K562 (cell line): ENCODE data around the gene IL17REL. TPM values are rescaled to one million over a fixed set of nuclear protein-coding genes. Genes with fewer than 3 reads are reported as not detected.

Experiments used
- ATAC-seq: fragments of 200-7000 bp; cut with Tn5 transposase; 3 replicates; pipeline ENCODE4 v1.9.1; 2020; ENCODE audit warnings: moderate library complexity
- BruUV-seq: library from RNA; stranded (reverse); fragments of 400-500 nt; replicated peaks from 2 replicates; lab custom pipeline; 2021; lab: Mats Ljungman, UMichigan
- CTCF ChIA-PET: fragments of 300-600 bp; formaldehyde crosslinking; extraction: SDS; loops from one replicate; lab custom pipeline; 2021; ENCODE audit warnings: low intra/inter-chr PET ratio; lab: Yijun Ruan, JAX
- POLR2A ChIA-PET: fragments of 300-600, 350-650 bp; sonication (Branson Sonifier 250); formaldehyde crosslinking; extraction: SDS; loops from one replicate; lab custom pipeline; 2021; ENCODE audit warnings: antibody characterized with exemption, inconsistent platforms; lab: Yijun Ruan, JAX
- DNase-seq, 4 experiments: peaks; one replicate each; pipeline versions ENCODE4 v3.0.0 to v3.0.0-alpha.2; 2011 to 2018; ENCODE audit warnings: low spot score in 3 of 4, mixed read lengths in 3 of 4; ENCODE audit errors: extremely low read depth in 1 of 4
- FAIRE-seq: peaks from 2 replicates; lab custom pipeline; 2011; peaks lifted over from hg19 to GRCh38; lab: Jason Lieb, UNC
- H2AFZ ChIP-seq: 2 replicates; pipeline ENCODE4 v1.6.0; 2011; ENCODE audit warnings: low read depth, low read length, control low read depth, inconsistent platforms
- H3K27ac ChIP-seq: fragments of 200-600 bp; 3 replicates; pipeline ENCODE4 v1.8.0; 2011; ENCODE audit warnings: low read depth, mild to moderate bottlenecking, control low read depth, inconsistent platforms, low read length, moderate library complexity, mixed read lengths; ENCODE audit errors: extremely low read depth
- H3K27me3 ChIP-seq, 2 experiments: fragments of 300-600 bp in 1 of 2; 2 replicates in 1 of 2; 3 replicates in 1 of 2; pipeline versions ENCODE4 v1.6.0 to v1.8.0; 2011; ENCODE audit warnings: inconsistent platforms in 2 of 2, low read length in 2 of 2, mild to moderate bottlenecking in 1 of 2, mixed read lengths in 1 of 2, moderate library complexity in 1 of 2; ENCODE audit not compliant: control insufficient read depth in 2 of 2, insufficient read depth in 2 of 2
- H3K36me3 ChIP-seq: fragments of 300-600 bp; 3 replicates; pipeline ENCODE4 v1.8.0; 2011; ENCODE audit warnings: mild to moderate bottlenecking, low read length, inconsistent platforms; ENCODE audit not compliant: control insufficient read depth, insufficient read depth
- H3K4me1 ChIP-seq, 2 experiments: fragments of 200-600 bp in 1 of 2; replicated peaks in 1 of 2; 2 replicates in 1 of 2; 3 replicates in 1 of 2; pipeline versions ENCODE4 v1.5.1 to v1.8.0; 2011; ENCODE audit warnings: inconsistent platforms in 2 of 2, low read length in 2 of 2, mild to moderate bottlenecking in 1 of 2, mixed read lengths in 1 of 2, moderate library complexity in 1 of 2; ENCODE audit not compliant: control insufficient read depth in 2 of 2, insufficient read depth in 2 of 2
- H3K4me2 ChIP-seq: 2 replicates; pipeline ENCODE4 v1.6.1; 2011; ENCODE audit warnings: low read length, control low read depth, inconsistent platforms, mixed read lengths; ENCODE audit not compliant: insufficient read depth
- H3K4me3 ChIP-seq: fragments of 200-600 bp; sonication (generic), shearing (Covaris generic); 2 replicates; pipeline ENCODE4 v1.5.1; 2016; ENCODE audit warnings: control low read depth, inconsistent platforms
- H3K79me2 ChIP-seq: fragments of 200-600 bp; 3 replicates; pipeline ENCODE4 v1.8.0; 2011; ENCODE audit warnings: low read length, inconsistent platforms; ENCODE audit not compliant: control insufficient read depth, insufficient read depth
- H3K9ac ChIP-seq, 2 experiments: 2 replicates each; pipeline versions ENCODE4 v1.6.0 to v1.6.1; 2011; ENCODE audit warnings: low read depth in 2 of 2, low read length in 2 of 2, control low read depth in 1 of 2, inconsistent platforms in 1 of 2, mild to moderate bottlenecking in 1 of 2, mixed read lengths in 1 of 2; ENCODE audit not compliant: insufficient read depth in 1 of 2
- H3K9me1 ChIP-seq: one replicate; pipeline ENCODE4 v1.6.0; 2011; ENCODE audit warnings: inconsistent platforms, mild to moderate bottlenecking, low read length, moderate library complexity; ENCODE audit not compliant: control insufficient read depth, insufficient read depth
- H3K9me3 ChIP-seq: replicated peaks from 2 replicates; pipeline ENCODE4 v1.5.1; 2011; ENCODE audit warnings: low read depth, low read length, inconsistent platforms; ENCODE audit not compliant: control insufficient read depth, insufficient read depth
- H4K20me1 ChIP-seq: replicated peaks from 2 replicates; pipeline ENCODE4 v1.6.1; 2011; ENCODE audit warnings: low read length, inconsistent platforms, mixed read lengths; ENCODE audit not compliant: control insufficient read depth, insufficient read depth
- AFF1 ChIP-seq, 2 experiments: fragments of 450-650 bp; IDR thresholded peaks; 2 replicates each; pipeline ENCODE4 v1.6.1; 2018; ENCODE audit warnings: mild to moderate bottlenecking in 2 of 2, low read depth in 1 of 2; ENCODE audit not compliant: partially characterized antibody in 2 of 2
- ARID3A ChIP-seq: IDR thresholded peaks from 2 replicates; pipeline ENCODE4 v1.6.1; 2012; ENCODE audit warnings: low read depth, low read length, improper control_type of control experiment, borderline replicate concordance
- CBX1 ChIP-seq: sonication (generic); IDR thresholded peaks from 2 replicates; pipeline ENCODE4 v1.6.1; 2016; ENCODE audit warnings: antibody characterized with exemption, low read depth, mild to moderate bottlenecking
- FOXM1 ChIP-seq, 2 experiments: fragments of 450-650 bp in 1 of 2; sonication (generic) in 1 of 2; formaldehyde crosslinking in 1 of 2; IDR thresholded peaks; 2 replicates each; pipeline versions ENCODE4 v1.6.1 to v1.9.0; 2017 to 2022; ENCODE audit warnings: low read depth in 2 of 2, mild to moderate bottlenecking in 2 of 2, missing genetic modification reagents in 1 of 2, moderate library complexity in 1 of 2
- HDAC3 ChIP-seq: fragments of 450-650 bp; IDR thresholded peaks from 2 replicates; pipeline ENCODE4 v1.6.1; 2018; ENCODE audit warnings: borderline replicate concordance, mild to moderate bottlenecking, moderate library complexity; ENCODE audit not compliant: partially characterized antibody
- HDAC8 ChIP-seq: fragments of 450-650 bp; IDR thresholded peaks from 2 replicates; pipeline ENCODE4 v1.6.1; 2016; ENCODE audit warnings: mild to moderate bottlenecking, missing genetic modification characterization, moderate library complexity, missing compliant biosample characterization
- HNRNPUL1 ChIP-seq: fragments of 200-400 bp; formaldehyde crosslinking; IDR thresholded peaks from 2 replicates; pipeline ENCODE4 v1.6.1; 2017; ENCODE audit warnings: low read length
- MTF1 ChIP-seq: fragments of 250-450 bp; sonication (Bioruptor Pico); IDR thresholded peaks from 2 replicates; pipeline ENCODE4 v1.9.0; 2021; ENCODE audit warnings: moderate library complexity, mild to moderate bottlenecking, inconsistent platforms, borderline replicate concordance
- NFIX ChIP-seq: fragments of 250-450 bp; sonication (Bioruptor Pico); IDR thresholded peaks from 2 replicates; pipeline ENCODE4 v1.4.0; 2020; ENCODE audit warnings: low read depth, mild to moderate bottlenecking, moderate library complexity
- RBFOX2 ChIP-seq: fragments of 200-400 bp; formaldehyde crosslinking; IDR thresholded peaks from 2 replicates; pipeline ENCODE4 v1.6.1; 2017; ENCODE audit warnings: low read depth, mild to moderate bottlenecking, low read length, moderate library complexity
- SUPT5H ChIP-seq: fragments of 450-650 bp; IDR thresholded peaks from 2 replicates; pipeline ENCODE4 v1.6.1; 2016
- TBL1XR1 ChIP-seq, 2 experiments: IDR thresholded peaks; 2 replicates each; pipeline ENCODE4 v1.6.1; 2012; ENCODE audit warnings: improper control_type of control experiment in 2 of 2, low read length in 2 of 2, mild to moderate bottlenecking in 1 of 2
- ZNF184 ChIP-seq: sonication (generic); formaldehyde crosslinking; IDR thresholded peaks from 2 replicates; pipeline ENCODE4 v1.5.0; 2020; ENCODE audit warnings: missing genetic modification reagents
- ZNF311 ChIP-seq: fragments of 250-450 bp; sonication (Bioruptor Pico); IDR thresholded peaks from 2 replicates; pipeline ENCODE4 v1.4.0; 2020; ENCODE audit warnings: mild to moderate bottlenecking, moderate library complexity
- ZNF444 ChIP-seq: fragments of 250-450 bp; sonication (Bioruptor Pico); IDR thresholded peaks from 2 replicates; pipeline ENCODE4 v1.4.0; 2020; ENCODE audit warnings: mild to moderate bottlenecking, moderate library complexity
- WGBS: fragments of 100-300 bp; shearing (Covaris generic); methylation state at CpG from one replicate; pipeline ENCODE4 v1.1.6; 2016; ENCODE audit warnings: low coverage, mixed read lengths; ENCODE audit not compliant: insufficient coverage; ENCODE audit errors: missing lambda C conversion rate; 5-methylcytosine and 5-hydroxymethylcytosine counted together
- in situ Hi-C: fragments of 300-500 bp; cut with MboI; formaldehyde crosslinking; loops from 4 replicates; pipeline ENCODE4 v1.15.0; 2018; ENCODE audit warnings: inconsistent platforms, mixed read lengths
- intact Hi-C: fragments of 100-400 bp; cut with micrococcal nuclease; formaldehyde crosslinking; loops from 2 replicates; pipeline ENCODE4 v1.14.2; 2022
- polyA plus RNA-seq, 8 experiments: library from polyadenylated mRNA; depleted of rRNA in 4 of 8; stranded (reverse) in 5 of 8; unstranded in 3 of 8; fragments of >200 nt; fragmentation: Nextera tagmentation in 2 of 8; fragmentation: Illumina TruSeq in 1 of 8; extraction: Ambion mirVana in 2 of 8; extraction: Trizol in 1 of 8; gene quantifications; 2 replicates each; pipeline versions ENCODE4 v1.2.1 to v1.2.3, GENCODE V29; 2011 to 2014; ENCODE audit warnings: inconsistent platforms in 1 of 8, missing spikeins in 1 of 8
- total RNA-seq, 7 experiments: library from RNA; depleted of rRNA in 6 of 7; stranded (reverse); fragments of >200 nt in 6 of 7; fragmentation: Illumina TruSeq in 2 of 7; extraction: Trizol in 2 of 7; gene quantifications; 2 replicates each; pipeline versions ENCODE4 v1.2.1 to v1.2.3, GENCODE V29; 2011 to 2021; ENCODE audit warnings: low replicate concordance in 1 of 7

IL17REL gene
- total and polyA plus RNA-seq, 9 of the 15 experiments (the other 6 are each of a cell fraction or from before 2014, with no cell fraction given): 0.05 to 0.42 (median 0.11) TPM; not detected in 4

GRCh38 chr22:49964136-49965090 is 48.2 kb downstream of the IL17REL start:
- Histone ChIP-seq H3K4me2 (no peak overlapping the region), H3K9me3 (no peaks in the 10 kb centered on the region), H3K27ac (no peak overlapping the region), H3K79me2 (peaks cover 42% of the 10 kb centered on the region), H3K4me3 (no peak overlapping the region), H3K4me1 (peaks cover 24 to 89% of the 10 kb centered on the region in 2 experiments), H3K9me1 (no peaks in the 10 kb centered on the region), H3K9ac (peak overlapping the region in 1 of 2 experiments; percentile 68; a peak in 2 of 4 replicates), H3K36me3 (peaks cover 34% of the 10 kb centered on the region; the same call in 1 of the 3 replicates), H4K20me1 (peaks cover 15% of the 10 kb centered on the region), H3K27me3 (no peaks in the 10 kb centered on the region), H2AFZ (no peak overlapping the region)
- no peak for DNase-seq
- POLR2A ChIA-PET: interaction anchor here (0.6 kb wide), 1 partner anchor 532 kb away, joined by 3 read pairs; no protein-coding TSS in a partner anchor
- CTCF ChIA-PET: no interaction called here
- intact Hi-C loops: no loop called here
- BruUV-seq: TSS peak; percentile 50
- ATAC-seq: no peak
- WGBS: 87% methylated on average over 10 of the region's 19 CpGs
- FAIRE-seq: no peak
- in situ Hi-C loops: no loop called here
- no peak for TF ChIP-seq HDAC3
- TF ChIP-seq HNRNPUL1: no peak
- no peak for TF ChIP-seq ZNF444 (CRISPR knock-in tag)
- no peak for TF ChIP-seq AFF1 (IDR thresholded peaks at IDR 0.05; ENCODE audit: low read depth in 1 of 2, partially characterized antibody in 2 of 2)
- no peak for TF ChIP-seq HDAC8 (tag)
- no peak for TF ChIP-seq MTF1 (CRISPR knock-in tag)
- TF ChIP-seq RBFOX2: peak; percentile 62
- TF ChIP-seq TBL1XR1 (IDR thresholded peaks at IDR 0.05; ENCODE audit: low read length in 2 of 2): no peak
- no peak for TF ChIP-seq FOXM1 (IDR thresholded peaks at IDR 0.05; ENCODE audit: low read depth)
- TF ChIP-seq FOXM1 (CRISPR knock-in tag; IDR thresholded peaks at IDR 0.05; ENCODE audit: low read depth): no peak
- no peak for TF ChIP-seq NFIX (CRISPR knock-in tag)
- no peak for TF ChIP-seq ZNF184 (CRISPR knock-in tag)
- no peak for TF ChIP-seq ARID3A
- TF ChIP-seq ZNF311 (CRISPR knock-in tag): no peak
- peak; percentile 17; the same call in 1 of the 2 replicates for TF ChIP-seq SUPT5H
- TF ChIP-seq CBX1: 0 out of 2 replicates have a peak, but pooled peaks have one; percentile 12
